H1 (cell line): Measurements from ENCODE around the gene AGO3. TPM values are rescaled to one million over a fixed set of nuclear protein-coding genes. Genes with fewer than 3 reads are reported as not detected.

Experiments used
- CTCF ChIA-PET: fragments of 300-600 bp; sonication (Branson Sonifier 250); formaldehyde crosslinking; loops from one replicate; lab custom pipeline; 2021; ENCODE audit not compliant: partially characterized antibody; lab: Charles Lee
- POLR2A ChIA-PET: fragments of 300-600 bp; sonication (Branson Sonifier 250); formaldehyde crosslinking; loops from one replicate; lab custom pipeline; 2021; ENCODE audit warnings: inconsistent platforms; ENCODE audit not compliant: partially characterized antibody; lab: Charles Lee
- DNase-seq, 2 experiments: peaks; one replicate each; pipeline versions ENCODE4 v3.0.0 to v3.0.0-alpha.2; 2010 to 2022; ENCODE audit warnings: low spot score in 2 of 2, low read depth in 1 of 2, mixed read lengths in 1 of 2
- FAIRE-seq: peaks from 2 replicates; lab custom pipeline; 2011; peaks lifted over from hg19 to GRCh38; lab: Jason Lieb, UNC
- H2AFZ ChIP-seq: 2 replicates; pipeline ENCODE4 v1.8.1; 2012; ENCODE audit warnings: low read length, inconsistent platforms
- H2AK5ac ChIP-seq: 2 replicates; pipeline ENCODE4 v1.6.1; 2013; ENCODE audit warnings: low read depth, low read length
- H2BK120ac ChIP-seq: replicated peaks from 2 replicates; pipeline ENCODE3; 2013; ENCODE audit warnings: low read depth, low read length, inconsistent platforms
- H2BK12ac ChIP-seq: 2 replicates; pipeline ENCODE4 v1.6.1; 2013; ENCODE audit warnings: low read depth, low read length
- H2BK15ac ChIP-seq: 2 replicates; pipeline ENCODE4 v1.6.1; 2013; ENCODE audit warnings: low read length
- H2BK20ac ChIP-seq: 2 replicates; pipeline ENCODE4 v1.6.1; 2013; ENCODE audit warnings: low read length
- H2BK5ac ChIP-seq: 2 replicates; pipeline ENCODE4 v1.6.1; 2013; ENCODE audit warnings: low read depth, low read length
- H3K14ac ChIP-seq: 2 replicates; pipeline ENCODE4 v1.6.1; 2013; ENCODE audit warnings: inconsistent platforms; ENCODE audit not compliant: insufficient read length
- H3K18ac ChIP-seq: 2 replicates; pipeline ENCODE4 v1.6.1; 2013; ENCODE audit warnings: low read length; ENCODE audit errors: extremely low read depth
- H3K23ac ChIP-seq: 2 replicates; pipeline ENCODE4 v1.6.1; 2013; ENCODE audit warnings: inconsistent platforms; ENCODE audit not compliant: insufficient read length
- H3K23me2 ChIP-seq: 2 replicates; pipeline ENCODE4 v1.6.1; 2013; ENCODE audit warnings: low read depth, low read length
- H3K27ac ChIP-seq: 2 replicates; pipeline ENCODE4 v1.6.1; 2011; ENCODE audit warnings: low read depth, low read length, inconsistent platforms
- H3K27me3 ChIP-seq, 4 experiments: replicated peaks in 1 of 4; 1 replicate in 1 of 4; 2 replicates in 3 of 4; pipeline versions ENCODE4 v1.6.1 to v1.8.1; 2011 to 2013; ENCODE audit warnings: low read length in 3 of 4, mild to moderate bottlenecking in 3 of 4, inconsistent platforms in 2 of 4, mixed read lengths in 2 of 4, moderate library complexity in 1 of 4; ENCODE audit not compliant: control insufficient read depth in 3 of 4, insufficient read depth in 3 of 4; ENCODE audit errors: extremely low read depth in 1 of 4
- H3K36me3 ChIP-seq, 4 experiments: 2 replicates each; pipeline versions ENCODE4 v1.6.1 to v1.8.1; 2011 to 2013; ENCODE audit warnings: mild to moderate bottlenecking in 4 of 4, low read length in 3 of 4, moderate library complexity in 2 of 4, control low read depth in 1 of 4, inconsistent platforms in 1 of 4; ENCODE audit not compliant: insufficient read depth in 4 of 4, control insufficient read depth in 2 of 4
- H3K4ac ChIP-seq: replicated peaks from 2 replicates; pipeline ENCODE3; 2013; ENCODE audit warnings: low read length, low read depth, mixed read lengths, inconsistent platforms; ENCODE audit not compliant: insufficient read length
- H3K4me1 ChIP-seq, 4 experiments: replicated peaks in 1 of 4; 1 replicate in 1 of 4; 2 replicates in 3 of 4; pipeline versions ENCODE4 v1.6.1 to v1.8.1; 2011 to 2013; ENCODE audit warnings: low read length in 3 of 4, inconsistent platforms in 2 of 4, mixed read lengths in 1 of 4; ENCODE audit not compliant: insufficient read depth in 4 of 4, control insufficient read depth in 3 of 4
- H3K4me2 ChIP-seq, 2 experiments: 2 replicates each; pipeline versions ENCODE4 v1.6.1 to v1.8.1; 2011 to 2013; ENCODE audit warnings: low read depth in 2 of 2, low read length in 2 of 2, control low read depth in 1 of 2, inconsistent platforms in 1 of 2, mild to moderate bottlenecking in 1 of 2; ENCODE audit not compliant: insufficient read depth in 1 of 2
- H3K4me3 ChIP-seq, 4 experiments: fragments of 200-600, 300-600 bp in 1 of 4; sonication (generic), shearing (Covaris generic), sonication (Bioruptor Twin) in 1 of 4; 2 replicates each; pipeline versions ENCODE4 v1.5.1 to v1.8.1; 2011 to 2016; ENCODE audit warnings: low read length in 4 of 4, low read depth in 3 of 4, control low read depth in 2 of 4, inconsistent platforms in 2 of 4, mild to moderate bottlenecking in 2 of 4, mixed read lengths in 1 of 4, moderate library complexity in 1 of 4; ENCODE audit not compliant: insufficient read depth in 2 of 4; ENCODE audit errors: extremely low read depth in 1 of 4
- H3K56ac ChIP-seq: replicated peaks from 2 replicates; pipeline ENCODE3; 2013; ENCODE audit warnings: low read depth, mild to moderate bottlenecking, mixed read lengths, low read length, inconsistent platforms; ENCODE audit not compliant: insufficient read length
- H3K79me1 ChIP-seq: 2 replicates; pipeline ENCODE4 v1.6.1; 2013; ENCODE audit warnings: low read depth, low read length, control low read depth
- H3K79me2 ChIP-seq, 2 experiments: 2 replicates each; pipeline versions ENCODE4 v1.6.1 to v1.8.1; 2012 to 2013; ENCODE audit warnings: low read length in 2 of 2, mild to moderate bottlenecking in 2 of 2, inconsistent platforms in 1 of 2; ENCODE audit not compliant: insufficient read depth in 2 of 2, control insufficient read depth in 1 of 2
- H3K9ac ChIP-seq, 4 experiments: replicated peaks in 1 of 4; 1 replicate in 1 of 4; 2 replicates in 3 of 4; pipeline versions ENCODE4 v1.6.1 to v1.8.1; 2011 to 2013; ENCODE audit warnings: low read depth in 3 of 4, low read length in 3 of 4, control low read depth in 2 of 4, mild to moderate bottlenecking in 2 of 4, moderate library complexity in 2 of 4, inconsistent platforms in 1 of 4; ENCODE audit errors: extremely low read depth in 1 of 4
- H3K9me3 ChIP-seq, 2 experiments: 2 replicates each; pipeline versions ENCODE4 v1.6.1 to v1.8.1; 2012 to 2013; ENCODE audit warnings: mild to moderate bottlenecking in 2 of 2, moderate library complexity in 2 of 2, control low read depth in 1 of 2, inconsistent platforms in 1 of 2, low read depth in 1 of 2, low read length in 1 of 2, mixed read lengths in 1 of 2; ENCODE audit not compliant: insufficient read depth in 2 of 2
- H4K20me1 ChIP-seq, 2 experiments: replicated peaks in 1 of 2; 2 replicates each; pipeline versions ENCODE3 to v1.8.1; 2011 to 2013; ENCODE audit warnings: inconsistent platforms in 2 of 2, low read length in 2 of 2, mild to moderate bottlenecking in 1 of 2; ENCODE audit not compliant: insufficient read depth in 2 of 2, control insufficient read depth in 1 of 2
- H4K5ac ChIP-seq: 2 replicates; pipeline ENCODE4 v1.6.1; 2013; ENCODE audit warnings: low read length, low read depth, mixed read lengths, inconsistent platforms; ENCODE audit not compliant: insufficient read length
- H4K8ac ChIP-seq: 2 replicates; pipeline ENCODE4 v1.8.0; 2013; ENCODE audit warnings: mild to moderate bottlenecking, moderate library complexity, low read length, inconsistent platforms; ENCODE audit not compliant: insufficient read depth; ENCODE audit errors: extremely low read depth
- H4K91ac ChIP-seq: replicated peaks from 2 replicates; pipeline ENCODE3; 2013; ENCODE audit warnings: low read length, mixed read lengths, inconsistent platforms; ENCODE audit not compliant: insufficient read length
- ATF2 ChIP-seq: IDR thresholded peaks from 2 replicates; pipeline ENCODE4 v1.6.1; 2012; ENCODE audit warnings: low read length, inconsistent platforms
- CHD2 ChIP-seq: IDR thresholded peaks from 2 replicates; pipeline ENCODE4 v1.6.1; 2012; ENCODE audit warnings: low read length, improper control_type of control experiment
- HDAC6 ChIP-seq: IDR thresholded peaks from one replicate; pipeline ENCODE4 v1.7.1; 2012; ENCODE audit warnings: low read depth, mild to moderate bottlenecking, inconsistent platforms, low read length, moderate library complexity
- MAFK ChIP-seq: IDR thresholded peaks from 2 replicates; pipeline ENCODE4 v1.6.1; 2012; ENCODE audit warnings: low read depth, mild to moderate bottlenecking, improper control_type of control experiment, low read length
- NANOG ChIP-seq: IDR thresholded peaks from 2 replicates; pipeline ENCODE4 v1.6.1; 2011; ENCODE audit warnings: low read length, low read depth, mild to moderate bottlenecking, inconsistent platforms; ENCODE audit not compliant: insufficient read depth, poor library complexity, severe bottlenecking
- RNF2 ChIP-seq: fragments of 200-900, 300-1000 bp; sonication (generic); IDR thresholded peaks from 2 replicates; pipeline ENCODE4 v1.7.1; 2016; ENCODE audit warnings: borderline replicate concordance, low read depth, mild to moderate bottlenecking, antibody characterized with exemption, low read length; ENCODE audit not compliant: poor library complexity, severe bottlenecking; ENCODE audit errors: missing control alignments
- SIN3A ChIP-seq, 2 experiments: IDR thresholded peaks in 1 of 2; conservative IDR thresholded peaks in 1 of 2; 2 replicates each; pipeline ENCODE4 v1.6.1; 2011 to 2012; ENCODE audit warnings: low read length in 2 of 2, improper control_type of control experiment in 1 of 2, low read depth in 1 of 2, mild to moderate bottlenecking in 1 of 2
- TBP ChIP-seq: IDR thresholded peaks from 2 replicates; pipeline ENCODE4 v1.6.1; 2011; ENCODE audit warnings: low read depth, low read length, improper control_type of control experiment
- WGBS, 2 experiments: shearing (Covaris generic) in 1 of 2; methylation state at CpG; one replicate each; pipeline versions ENCODE4 v1.1.6 to v1.1.7; 2013 to 2015; ENCODE audit warnings: low lambda C conversion rate in 2 of 2, mixed read lengths in 2 of 2, inconsistent platforms in 1 of 2, low coverage in 1 of 2, missing lambda C conversion rate in 1 of 2; ENCODE audit not compliant: insufficient replicate concordance in 2 of 2, insufficient coverage in 1 of 2, insufficient read length in 1 of 2; ENCODE audit errors: extremely low coverage in 1 of 2, missing lambda C conversion rate in 1 of 2; 5-methylcytosine and 5-hydroxymethylcytosine counted together
- polyA plus RNA-seq, 7 experiments: library from polyadenylated mRNA; depleted of rRNA in 3 of 7; stranded (reverse) in 5 of 7; unstranded in 2 of 7; fragments of >200 nt in 5 of 7; fragments of 200-250 nt in 2 of 7; gene quantifications; 1 replicate in 5 of 7; 2 replicates in 1 of 7; 4 replicates in 1 of 7; pipeline versions ENCODE4 v1.2.1 to v1.2.3, GENCODE V29; 2011 to 2013; ENCODE audit warnings: missing spikeins in 2 of 7, mixed read lengths in 2 of 7
- total RNA-seq: library from RNA; stranded (reverse); fragmentation: NEBNext Ultra II Directional; extraction: Animal tissue kit (Norgen Biotek cat#: 25700); gene quantifications from 2 replicates; pipeline ENCODE4 v1.2.1, GENCODE V29; 2021

Gene AGO3
- total and polyA plus RNA-seq, 2 of the 8 experiments (the other 6 are each of a cell fraction or from before 2014, with no cell fraction given) = 10.7 to 26.4 TPM

- no peaks in the 10 kb centered on the region for H3K79me1 ChIP-seq
- H3K56ac ChIP-seq = no peak overlapping the region
- no peak overlapping the region for H2BK15ac ChIP-seq
- no peak for TF ChIP-seq ATF2
- TF ChIP-seq HDAC6 = no peak
- TF ChIP-seq NANOG = no peak
- no peak for TF ChIP-seq CHD2
- TF ChIP-seq TBP = no peak
- no peak for TF ChIP-seq SIN3A (conservative IDR thresholded peaks at IDR 0.05 in 1 of 2, IDR thresholded peaks at IDR 0.05 in 1 of 2; ENCODE audit: low read depth in 1 of 2, low read length in 2 of 2)
- TF ChIP-seq RNF2 = no peak
- TF ChIP-seq MAFK = no peak
- H2BK12ac ChIP-seq = no peak overlapping the region
- ChIA-PET CTCF (no interaction called here), POLR2A (interaction anchor here (1.0 kb wide), 1 partner anchor 13 kb away, joined by 3 read pairs; no protein-coding TSS in a partner anchor)
- no peaks in the 10 kb centered on the region for H4K20me1 ChIP-seq
- H3K27me3 ChIP-seq = no peaks in the 10 kb centered on the region
- H3K36me3 ChIP-seq = peaks cover 0 to 15% (median 7%) of the 10 kb centered on the region in 4 experiments; a peak in 3 of 8 replicates
- H2AFZ ChIP-seq = no peak overlapping the region
- no peak overlapping the region for H3K4me3 ChIP-seq
- no peak overlapping the region for H3K4me2 ChIP-seq
- no peak overlapping the region for H2BK20ac ChIP-seq
- H3K4ac ChIP-seq = no peak overlapping the region
- H3K14ac ChIP-seq = no peak overlapping the region
- H4K8ac ChIP-seq = no peak overlapping the region
- H3K23ac ChIP-seq = no peak overlapping the region
- 96% methylated on average over 2 of the region's 2 CpGs; no CpG with 5 or more reads in 1 of the 2 experiments for WGBS, 2 experiments
- no peak overlapping the region for H4K91ac ChIP-seq
- no peaks in the 10 kb centered on the region for H3K23me2 ChIP-seq
- H3K9me3 ChIP-seq = no peaks in the 10 kb centered on the region
- H4K5ac ChIP-seq = no peak overlapping the region
- H2BK120ac ChIP-seq = no peak overlapping the region
- no peak overlapping the region for H2BK5ac ChIP-seq
- no peak overlapping the region for H3K18ac ChIP-seq
- no peaks in the 10 kb centered on the region for H3K4me1 ChIP-seq
- FAIRE-seq (no peak), DNase-seq (no peak)
- H3K9ac ChIP-seq = no peak overlapping the region
- H3K79me2 ChIP-seq = no peaks in the 10 kb centered on the region
- H2AK5ac ChIP-seq = no peak overlapping the region
- no peak overlapping the region for H3K27ac ChIP-seq
Measured at GRCh38 chr1:36014722-36015220, 83.9 kb downstream of the AGO3 start.
